OCI-LY1 (cell line): ENCODE results near the gene TASP1.

Source experiments
- EZH2 ChIP-seq: fragments of 200-600 bp; sonication (generic), shearing (Covaris generic); IDR thresholded peaks from 2 replicates; pipeline ENCODE4 v1.8.0; 2017; ENCODE audit warnings: borderline replicate concordance, mixed run types, mild to moderate bottlenecking, antibody characterized with exemption, low read length, moderate library complexity, mixed read lengths
- TF ChIP-seq, protein P1 (sequence below): fragments of 200-600 bp; sonication (generic), shearing (Covaris generic); IDR thresholded peaks from 2 replicates; pipeline ENCODE4 v1.5.1; 2017; ENCODE audit warnings: mild to moderate bottlenecking, antibody characterized with exemption, low read length, moderate library complexity, mixed read lengths

DNA sequence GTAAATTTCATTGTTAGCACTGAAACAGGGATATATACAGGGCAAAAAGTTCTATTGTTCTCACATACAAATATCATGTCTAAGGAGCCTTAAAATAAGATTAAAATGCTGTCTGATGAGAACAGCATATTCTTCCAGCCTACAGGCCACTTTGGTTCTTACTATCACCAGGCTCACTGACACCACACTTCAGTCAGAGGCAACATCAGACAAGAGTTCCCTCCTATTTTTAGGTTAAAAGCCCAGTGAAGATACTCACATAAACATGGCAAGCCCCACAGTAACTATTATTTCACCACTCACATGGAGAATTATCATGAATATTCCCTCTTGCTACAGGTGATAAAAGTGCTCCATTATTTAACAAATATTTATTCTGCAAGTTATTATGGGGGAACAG, 241.9 kb downstream of the TASP1 start:
- TF ChIP-seq EZH2 = no peak
- TF ChIP-seq, protein P1, sequence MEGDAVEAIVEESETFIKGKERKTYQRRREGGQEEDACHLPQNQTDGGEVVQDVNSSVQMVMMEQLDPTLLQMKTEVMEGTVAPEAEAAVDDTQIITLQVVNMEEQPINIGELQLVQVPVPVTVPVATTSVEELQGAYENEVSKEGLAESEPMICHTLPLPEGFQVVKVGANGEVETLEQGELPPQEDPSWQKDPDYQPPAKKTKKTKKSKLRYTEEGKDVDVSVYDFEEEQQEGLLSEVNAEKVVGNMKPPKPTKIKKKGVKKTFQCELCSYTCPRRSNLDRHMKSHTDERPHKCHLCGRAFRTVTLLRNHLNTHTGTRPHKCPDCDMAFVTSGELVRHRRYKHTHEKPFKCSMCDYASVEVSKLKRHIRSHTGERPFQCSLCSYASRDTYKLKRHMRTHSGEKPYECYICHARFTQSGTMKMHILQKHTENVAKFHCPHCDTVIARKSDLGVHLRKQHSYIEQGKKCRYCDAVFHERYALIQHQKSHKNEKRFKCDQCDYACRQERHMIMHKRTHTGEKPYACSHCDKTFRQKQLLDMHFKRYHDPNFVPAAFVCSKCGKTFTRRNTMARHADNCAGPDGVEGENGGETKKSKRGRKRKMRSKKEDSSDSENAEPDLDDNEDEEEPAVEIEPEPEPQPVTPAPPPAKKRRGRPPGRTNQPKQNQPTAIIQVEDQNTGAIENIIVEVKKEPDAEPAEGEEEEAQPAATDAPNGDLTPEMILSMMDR = no peak
